HG02884 (cell line): ENCODE measurements around the gene BCOR.

ENCODE experiments used
- ATAC-seq: cut with Tn5 transposase; IDR thresholded peaks from one replicate; pipeline ENCODE4 v1.9.1; 2021; ENCODE audit warnings: mild to moderate bottlenecking, moderate library complexity; ENCODE audit not compliant: unreplicated experiment

Gene BCOR

DNA sequence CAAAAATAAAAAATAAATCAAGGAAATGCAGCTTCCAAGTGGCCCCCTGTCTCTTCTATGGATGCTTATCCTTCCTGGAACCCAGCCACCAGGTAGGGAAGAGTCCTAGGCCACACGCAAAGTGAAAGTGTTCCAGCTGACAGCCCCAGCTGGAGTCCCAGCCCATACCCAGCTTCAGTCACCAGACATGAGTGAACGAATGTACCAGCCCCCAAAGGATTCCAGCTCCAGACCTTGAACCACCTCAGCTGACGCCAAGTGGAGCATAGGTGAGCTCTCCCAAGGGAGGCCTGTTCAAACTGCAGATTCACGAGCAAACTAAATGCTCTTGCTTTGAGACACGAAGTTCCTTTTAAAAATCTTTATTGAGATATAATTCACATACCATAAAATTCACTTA is 62.0 kb downstream of the BCOR start:
- ATAC-seq, result no peak

DNA sequence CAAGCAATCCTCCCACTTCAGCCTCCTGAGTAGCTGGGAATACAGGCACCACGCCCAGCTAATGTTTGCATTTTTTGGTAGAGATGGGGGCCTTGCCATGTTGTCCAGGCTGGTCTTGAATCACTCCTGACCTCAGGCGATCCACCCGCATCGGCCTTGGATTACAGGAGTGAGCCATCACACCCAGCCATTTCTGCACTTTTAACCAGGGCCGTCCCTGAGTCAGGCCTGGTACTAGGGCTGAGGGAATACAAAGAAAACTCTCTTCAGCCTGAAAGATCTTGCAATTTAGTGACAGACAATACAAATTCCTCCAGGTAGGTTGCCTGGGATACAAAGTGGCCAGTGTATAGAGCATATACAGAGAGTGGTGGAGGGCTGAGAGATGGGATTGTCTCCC is 65.8 kb downstream of the BCOR start:
- ATAC-seq, result no peak

DNA sequence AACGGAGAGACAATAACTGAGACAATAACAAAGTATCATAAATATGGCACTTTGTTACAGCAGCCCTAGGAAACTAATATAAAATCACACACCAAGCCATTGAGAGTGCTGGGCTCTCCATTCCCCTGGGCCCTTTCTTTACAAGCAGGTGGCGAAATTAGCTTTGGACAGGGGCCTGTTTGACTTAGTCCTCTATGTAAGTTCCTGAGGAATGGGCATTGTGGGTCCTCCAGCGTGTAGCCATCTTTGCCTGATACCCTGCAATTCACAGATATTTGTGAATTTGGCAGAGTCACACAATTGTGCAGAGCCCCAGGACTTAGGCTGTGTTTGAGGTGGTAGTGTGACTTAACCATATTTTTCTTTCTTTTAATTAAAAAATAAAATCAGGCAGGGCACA is 67.6 kb downstream of the BCOR start:
- ATAC-seq, result no peak

DNA sequence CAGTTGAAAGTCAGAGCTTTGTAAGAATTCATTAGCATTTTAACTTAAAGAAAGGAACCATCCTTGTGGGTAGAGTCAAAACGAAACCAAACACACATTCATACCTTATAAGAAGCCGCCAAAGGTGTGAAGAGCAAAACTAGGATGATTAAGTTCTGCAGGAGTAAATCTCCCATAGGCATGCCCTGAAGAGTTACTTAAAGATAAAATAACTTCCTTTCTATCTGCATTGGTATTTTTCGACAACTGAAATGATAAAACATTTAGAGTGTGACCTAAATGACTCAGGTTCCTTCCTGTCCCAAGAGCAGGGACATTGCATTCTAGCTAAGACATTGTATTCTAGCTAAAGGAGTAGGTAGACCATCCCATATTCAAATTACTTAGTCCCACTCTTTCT is 75.3 kb downstream of the BCOR start:
- ATAC-seq, result no peak

DNA sequence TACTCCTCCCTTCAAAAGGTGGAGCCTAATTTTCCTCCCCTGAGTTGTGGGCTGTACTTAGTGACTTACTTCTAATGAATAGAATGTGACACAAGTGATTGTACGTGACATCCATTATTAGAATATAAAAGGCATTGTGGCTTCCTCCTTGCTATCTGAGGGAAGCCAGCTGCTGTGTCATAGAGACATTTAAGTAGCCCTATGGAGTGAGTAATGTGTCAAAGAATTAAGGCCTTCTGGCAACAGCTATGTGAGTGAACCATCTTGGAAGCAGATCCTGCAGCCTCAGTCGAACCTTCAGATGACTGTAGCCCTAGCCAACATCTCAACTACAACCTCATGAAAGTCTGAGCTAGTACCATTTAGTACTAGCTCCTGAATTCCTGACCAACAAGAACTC is 76.1 kb downstream of the BCOR start:
- no peak for ATAC-seq

DNA sequence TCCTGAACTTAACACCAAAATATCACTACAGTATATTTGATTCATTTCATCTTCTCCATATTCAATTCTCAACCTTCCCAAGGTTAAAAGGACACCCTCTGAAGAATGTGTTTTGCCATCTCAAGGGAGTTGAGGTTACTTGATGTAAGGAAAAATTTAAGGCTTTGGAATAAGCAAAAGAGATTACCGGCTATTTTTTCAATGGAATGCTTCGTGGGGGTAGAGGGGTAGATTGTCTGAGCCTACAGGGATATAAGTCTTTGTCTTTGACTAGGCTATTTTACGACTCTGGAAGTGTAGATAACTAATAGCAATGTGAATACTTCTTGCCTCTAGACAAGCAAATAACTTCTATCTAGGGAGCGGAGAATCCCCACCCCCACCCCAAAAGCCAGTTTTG is 78.2 kb downstream of the BCOR start:
- ATAC-seq, result no peak

DNA sequence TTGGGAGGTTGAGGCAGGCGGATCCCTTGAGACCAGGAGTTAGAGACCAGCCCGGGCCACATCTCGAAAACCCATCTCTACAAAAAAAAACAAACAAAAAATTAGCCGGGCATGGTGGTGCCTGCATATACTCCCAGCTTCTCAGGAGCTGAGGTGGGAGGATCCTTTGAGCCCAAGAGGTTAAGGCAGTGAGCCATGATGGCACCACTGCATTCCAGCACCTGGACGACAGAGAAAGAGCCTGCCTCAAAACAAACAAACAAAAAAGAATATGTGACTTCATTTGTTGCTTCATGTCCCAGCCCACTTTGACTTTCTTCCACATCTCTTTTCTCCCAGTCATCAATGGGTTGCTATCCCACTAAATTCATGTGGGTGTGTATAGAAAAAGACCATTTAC is 79.7 kb downstream of the BCOR start:
- ATAC-seq, result no peak

DNA sequence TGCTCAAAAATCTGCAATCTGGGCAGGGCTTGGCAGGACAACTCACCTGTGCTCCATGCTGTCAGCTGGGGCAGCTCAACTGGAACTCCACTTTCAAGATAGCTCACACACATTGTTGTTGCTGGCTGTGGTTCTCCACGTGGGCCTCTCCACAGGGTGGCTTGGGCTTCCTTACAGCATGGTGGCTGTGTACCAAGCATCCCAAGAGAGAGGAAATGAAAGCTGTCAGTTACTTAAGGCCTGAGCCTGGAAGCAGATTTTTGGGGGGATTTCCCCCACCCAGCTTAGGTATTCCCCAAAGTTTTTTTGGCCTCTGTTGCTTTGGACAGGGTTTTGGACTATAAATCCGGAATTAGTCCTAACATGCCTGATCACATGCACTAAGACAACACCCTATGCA is 81.0 kb downstream of the BCOR start:
- no peak for ATAC-seq

DNA sequence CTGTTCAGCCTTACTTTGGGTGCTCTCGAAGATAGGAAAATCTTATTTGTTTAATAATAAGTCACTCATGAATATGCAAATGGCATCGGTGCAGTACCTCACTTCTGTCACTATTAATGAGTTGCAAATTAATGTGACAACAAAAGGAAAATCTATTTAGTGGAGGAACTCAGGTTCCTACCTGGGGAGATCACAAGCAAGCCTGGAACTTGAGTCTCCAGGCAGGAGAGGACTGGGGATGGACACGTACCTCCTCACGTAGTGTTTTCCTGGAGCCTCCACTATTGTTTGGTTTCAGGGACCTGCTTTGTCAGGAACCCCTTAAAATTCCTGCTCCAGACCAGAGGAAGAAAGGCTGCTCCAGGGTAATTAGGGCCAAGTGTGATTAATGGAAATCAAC is 82.1 kb downstream of the BCOR start:
- ATAC-seq, result no peak

DNA sequence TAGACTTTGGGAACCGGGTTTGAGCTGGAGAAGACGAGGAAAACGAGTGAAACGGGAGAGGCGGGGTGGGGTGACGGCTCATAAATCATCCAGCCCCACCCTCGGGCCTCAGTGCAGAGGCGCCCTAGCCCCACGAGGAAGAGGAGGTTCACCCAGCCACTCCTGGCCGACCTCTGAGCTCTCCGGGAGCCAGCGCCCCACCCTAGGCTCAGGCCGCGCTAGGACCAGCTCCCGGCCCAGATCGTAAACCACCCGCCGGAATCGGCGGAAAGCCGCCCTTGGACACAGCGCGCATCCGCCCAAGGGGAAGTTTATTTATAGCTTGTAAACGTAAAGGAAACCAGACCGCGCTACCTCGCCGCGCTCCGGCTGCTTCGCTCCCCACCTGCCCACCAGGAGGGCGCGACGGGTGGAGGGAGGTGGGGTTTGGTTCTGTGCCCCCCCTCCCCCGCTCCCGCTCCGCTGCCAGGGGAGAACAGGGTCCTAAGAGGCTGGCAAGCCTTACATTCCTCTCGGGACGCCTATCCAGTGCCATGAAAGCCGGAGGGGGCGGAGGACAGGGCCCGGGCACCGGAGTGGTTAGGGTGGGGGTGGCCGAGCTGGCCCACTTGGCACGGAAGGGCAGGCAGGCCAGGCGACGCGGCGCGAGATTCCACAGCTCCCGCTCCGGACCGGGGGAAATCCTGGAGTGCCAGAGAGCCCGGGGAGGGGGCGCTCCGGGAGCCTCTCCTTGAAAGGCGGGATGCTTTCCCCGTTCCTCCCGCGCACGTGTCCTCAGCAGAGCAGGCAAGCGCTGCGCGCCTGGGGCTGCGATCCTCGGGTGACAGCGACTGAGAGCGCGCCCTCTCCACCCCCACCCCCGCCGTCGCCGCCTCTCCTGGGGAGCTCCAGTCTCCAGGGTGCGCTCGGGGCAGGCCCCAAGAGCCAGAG is 84.2 kb downstream of the BCOR start:
- peak; percentile 40 for ATAC-seq

DNA sequence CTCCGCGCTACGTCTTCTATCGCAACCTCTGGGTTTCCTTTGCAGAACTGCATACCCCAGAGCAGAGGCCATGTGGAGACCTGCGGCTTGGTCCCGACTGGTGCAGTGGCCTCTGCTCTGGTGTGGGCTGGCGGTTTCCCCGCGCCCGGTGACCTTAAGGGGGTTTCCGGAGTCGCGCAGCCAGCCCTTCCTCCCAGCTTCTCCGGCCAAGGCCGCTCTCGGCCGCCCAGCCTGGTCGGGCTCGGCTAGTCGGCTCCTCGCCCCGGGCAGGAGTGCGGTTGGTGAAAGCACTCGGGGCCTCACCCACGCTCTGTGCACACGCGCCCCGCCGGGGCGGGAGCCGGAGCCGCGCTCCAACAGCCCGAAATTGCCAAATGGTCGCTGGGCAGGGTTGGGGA is 84.9 kb downstream of the BCOR start:
- peak; percentile 34 for ATAC-seq

DNA sequence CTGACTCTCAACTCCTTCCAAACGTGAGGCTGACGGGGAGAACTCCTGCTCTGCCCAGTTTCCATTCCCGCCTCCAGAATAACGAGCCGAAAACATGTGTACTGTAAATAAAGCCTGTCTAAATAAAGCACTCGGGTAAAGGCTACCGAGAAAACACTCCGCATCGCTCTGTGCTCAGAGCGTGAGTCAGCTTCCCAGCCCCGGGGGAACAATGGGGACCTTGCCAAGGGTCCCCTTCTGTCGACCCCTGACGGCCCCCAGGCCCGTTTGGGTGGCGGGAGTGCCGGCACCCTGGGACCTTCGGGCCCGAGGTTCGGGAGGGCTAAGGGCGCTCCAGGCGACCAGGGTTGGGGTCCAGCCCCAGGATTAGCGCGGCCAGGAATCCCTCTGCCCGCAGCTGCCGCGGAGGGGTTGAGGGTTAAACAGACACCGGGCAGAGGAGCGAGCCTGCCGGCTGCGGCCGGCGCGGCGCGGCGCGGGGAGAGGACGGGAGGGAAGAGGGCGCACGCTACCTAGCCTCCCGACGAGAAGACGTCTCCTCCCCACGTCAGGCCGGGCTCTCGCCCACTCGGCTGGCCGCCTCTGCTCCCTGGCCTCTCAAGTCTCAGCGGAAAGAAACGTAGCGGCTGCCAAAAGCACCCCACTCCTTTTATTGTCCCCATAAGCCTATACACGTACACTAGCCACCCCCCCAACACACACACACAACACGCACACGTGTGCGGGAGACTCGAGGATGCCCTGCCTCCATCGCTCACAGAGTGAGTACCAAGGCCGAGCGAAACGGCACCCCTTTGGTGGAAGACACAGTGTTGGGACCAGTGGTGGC is 85.5 kb downstream of the BCOR start:
- ATAC-seq, result no peak

DNA sequence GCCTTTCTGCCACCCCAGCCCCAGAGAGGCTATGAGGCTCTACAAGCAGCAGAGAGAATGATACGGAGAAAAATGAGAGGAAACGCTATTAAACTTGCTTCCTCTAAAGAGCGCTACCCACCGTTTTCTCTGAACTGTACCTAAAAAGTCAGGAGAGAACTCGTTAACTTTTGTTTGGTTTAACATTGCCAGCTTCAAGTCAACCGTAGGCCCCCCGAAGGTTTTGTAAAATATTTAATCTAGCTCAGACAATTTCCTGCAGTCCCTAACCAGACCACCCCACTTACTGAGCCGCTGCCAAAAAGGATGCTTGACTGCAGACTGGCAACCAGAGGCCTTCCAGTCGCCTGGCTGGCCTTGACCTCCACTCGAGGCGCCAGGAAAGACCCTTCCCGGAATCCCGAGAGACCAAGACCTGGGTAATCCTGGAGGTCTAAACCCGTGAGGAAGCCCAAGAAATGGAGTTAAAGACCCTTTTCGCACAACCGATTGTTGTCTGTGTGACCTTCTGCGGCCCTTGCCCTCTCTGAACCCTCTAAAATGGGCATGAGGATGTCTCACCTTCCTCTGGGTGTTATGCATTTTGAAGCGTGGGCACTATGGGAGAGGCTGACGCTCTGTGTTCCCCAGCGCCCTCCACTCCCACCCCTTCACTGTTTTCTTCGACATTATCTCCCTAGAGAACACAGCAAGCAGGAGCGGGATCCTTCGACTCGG is 86.3 kb downstream of the BCOR start:
- no peak for ATAC-seq

DNA sequence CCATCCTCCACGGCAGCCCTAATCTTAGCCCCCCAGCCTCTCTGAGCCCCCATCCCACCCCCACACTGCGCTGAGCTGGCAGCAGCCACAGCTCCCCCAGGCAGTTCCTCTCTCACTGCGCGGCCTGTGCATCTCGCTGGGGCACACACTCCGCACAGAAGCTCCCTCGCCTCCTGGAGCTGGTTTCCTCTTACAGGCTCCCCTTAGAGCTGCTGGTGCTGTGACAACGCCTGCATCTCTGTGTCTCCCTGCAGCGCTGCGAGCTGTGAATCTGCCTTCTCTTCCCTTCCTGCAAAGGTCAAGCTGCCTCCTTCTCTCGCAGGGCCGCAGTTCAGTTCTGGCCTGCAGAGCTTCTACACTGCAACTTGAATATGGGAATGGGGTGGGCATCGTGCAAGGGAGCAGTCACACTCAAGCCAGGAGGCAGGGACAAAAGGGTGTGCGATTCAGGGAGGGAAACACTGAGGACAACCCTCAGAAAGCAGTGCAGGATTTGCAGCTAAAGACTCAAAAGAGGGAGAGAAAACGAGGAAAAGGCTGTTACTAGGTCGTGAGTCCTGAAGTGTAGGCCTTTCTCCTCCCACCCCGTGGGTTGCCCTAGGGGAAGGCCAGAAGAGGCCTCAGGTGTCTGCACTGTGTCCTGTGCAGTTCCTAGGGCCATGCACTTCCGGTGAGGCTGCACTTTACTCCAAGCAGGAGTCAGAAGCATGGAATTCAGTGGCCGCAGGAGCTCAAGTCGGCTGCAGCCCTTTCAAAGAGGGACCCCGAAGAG is 87.0 kb downstream of the BCOR start:
- no peak for ATAC-seq

DNA sequence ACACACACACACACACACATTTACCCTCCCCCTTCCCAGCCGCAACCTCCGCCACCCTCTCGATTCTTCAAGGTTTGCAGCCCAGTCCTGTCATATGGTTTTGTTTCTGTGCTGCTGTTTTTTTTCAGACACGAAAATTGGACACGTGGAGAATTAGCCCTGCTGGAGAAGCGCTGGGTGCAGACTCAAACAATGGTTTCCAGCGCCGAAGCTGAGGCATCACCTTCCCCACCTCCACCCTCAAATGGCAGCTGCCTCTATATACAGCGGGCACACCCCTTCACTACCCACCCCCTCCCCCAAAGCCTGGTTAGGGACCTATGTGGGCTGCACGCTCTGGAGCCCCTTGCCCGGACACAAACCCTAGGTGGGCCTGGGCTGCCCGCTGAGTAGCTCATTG is 87.9 kb downstream of the BCOR start:
- no peak for ATAC-seq

DNA sequence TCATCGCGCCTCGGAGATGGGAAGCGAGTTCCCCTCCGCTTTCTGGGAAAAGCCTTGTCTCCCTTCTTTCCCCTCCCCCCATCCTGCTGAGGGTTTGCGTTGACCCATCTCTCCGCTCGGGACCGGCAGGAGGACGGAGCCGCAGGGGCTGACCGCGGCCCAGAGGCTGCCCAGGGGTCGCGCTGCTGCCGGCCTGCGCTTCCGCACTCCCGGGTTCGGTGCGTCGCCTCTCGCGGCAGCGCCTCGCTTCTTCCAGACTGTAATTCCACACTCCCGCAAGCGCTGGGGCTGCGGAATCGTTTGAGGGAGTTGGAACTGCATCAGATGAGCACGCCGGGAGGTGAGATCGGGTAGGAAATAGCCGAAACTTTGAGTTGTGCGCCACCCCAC is 88.3 kb downstream of the BCOR start:
- ATAC-seq, result no peak

DNA sequence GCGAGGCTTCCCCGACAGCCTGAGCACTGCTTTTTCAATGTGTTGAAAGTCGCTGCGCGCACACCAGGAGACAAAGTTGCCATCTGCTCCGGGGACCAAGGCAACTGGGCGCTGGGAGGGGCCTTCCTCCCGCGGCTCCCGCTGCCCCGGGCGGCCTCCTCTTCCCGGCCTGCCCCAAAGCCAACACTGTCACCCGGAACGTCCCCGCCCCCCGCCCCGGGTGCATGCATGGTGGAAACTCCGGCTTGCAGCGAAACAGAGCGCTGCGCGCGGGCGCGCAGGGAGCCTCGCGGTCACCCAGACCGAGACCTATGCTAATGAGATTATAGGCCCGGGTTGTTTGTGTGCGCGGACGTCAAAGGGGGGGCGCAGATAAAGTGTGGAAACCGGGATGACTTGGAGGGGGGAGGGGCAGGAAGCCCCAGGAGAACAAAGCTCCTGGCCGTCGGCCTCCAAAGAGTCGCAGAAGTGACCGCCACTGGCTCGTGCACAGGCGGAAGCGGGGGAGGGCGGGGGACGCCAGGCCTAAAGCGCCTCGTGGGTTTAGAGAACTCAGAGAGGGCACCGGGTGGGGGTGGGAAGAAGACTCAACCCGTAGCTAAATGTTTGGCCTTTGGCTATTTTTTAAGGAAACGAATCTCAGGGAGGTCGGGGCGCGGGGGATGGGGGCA is 88.8 kb downstream of the BCOR start:
- no peak for ATAC-seq

DNA sequence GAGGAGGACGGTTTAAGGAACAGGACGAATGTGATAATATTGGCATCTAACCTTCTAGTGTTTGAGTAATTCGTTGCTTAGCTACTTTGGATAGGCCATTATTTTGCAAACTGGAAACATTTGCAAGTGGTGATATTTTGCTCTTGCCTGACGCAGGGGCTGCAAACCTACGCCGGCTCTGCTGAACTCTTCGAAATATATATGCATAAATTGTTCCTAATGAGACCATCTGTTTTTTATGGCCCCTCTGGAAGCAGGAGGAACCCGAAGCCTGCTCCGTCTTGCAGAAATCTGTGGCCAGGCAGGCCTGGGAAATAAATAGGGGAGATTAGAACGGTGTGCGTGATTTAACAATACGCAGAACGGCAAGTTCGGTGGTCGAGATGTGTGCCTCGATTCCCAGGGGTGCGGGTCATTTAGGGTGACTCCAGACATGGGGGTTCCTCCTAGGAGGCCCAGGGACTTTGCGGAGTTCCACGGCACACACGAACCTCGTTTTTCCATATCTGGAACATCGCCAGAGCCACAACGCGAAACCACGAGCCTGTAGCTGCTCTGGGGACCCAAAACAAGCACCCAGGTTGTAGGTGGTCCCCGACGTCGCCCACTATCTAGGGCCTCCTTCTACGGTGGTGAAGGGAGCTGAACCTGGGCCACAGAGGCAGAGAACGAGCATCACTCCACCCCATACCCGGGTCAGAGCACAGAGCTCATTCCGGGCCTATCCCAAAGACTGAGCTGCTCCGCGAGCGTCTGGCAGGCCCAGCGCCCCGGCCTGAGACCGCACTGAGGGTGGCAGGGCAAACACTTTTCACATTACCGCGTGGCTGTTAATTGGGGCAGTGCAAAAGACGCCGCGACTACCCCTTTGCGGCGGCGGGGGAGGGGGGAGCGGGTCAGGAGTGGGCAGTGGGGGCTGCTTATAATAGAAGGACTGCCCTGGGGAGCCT is 89.7 kb downstream of the BCOR start:
- no peak for ATAC-seq

DNA sequence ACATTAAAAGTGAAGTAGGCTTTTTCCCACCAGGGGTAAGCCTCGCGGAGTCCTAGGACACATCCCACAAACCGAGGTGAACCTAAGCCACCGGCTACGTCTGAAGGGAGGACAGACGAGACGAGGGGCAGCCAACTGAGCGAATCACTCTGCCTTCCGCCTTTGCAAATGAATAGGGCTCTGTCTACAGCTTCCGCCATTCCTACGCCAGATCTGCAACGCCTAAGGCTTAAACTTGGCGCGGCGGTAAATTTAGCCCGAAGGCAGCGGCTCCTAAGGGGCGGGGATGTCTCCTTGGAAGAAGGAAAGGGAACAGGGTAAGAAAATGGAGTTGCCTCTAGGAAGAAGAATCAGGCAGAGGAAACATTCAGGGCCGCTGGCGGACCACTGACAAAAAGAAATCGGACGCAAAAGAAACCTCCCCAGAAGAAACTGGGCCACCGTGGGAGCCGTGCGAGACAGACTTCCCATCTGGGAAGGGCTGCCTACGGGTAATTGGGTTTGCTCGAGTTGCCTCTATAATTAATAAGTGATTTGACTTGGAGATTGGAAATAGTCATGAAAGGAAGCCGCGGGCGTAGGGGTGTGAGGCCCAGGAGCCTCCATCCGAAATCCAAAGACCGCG is 90.5 kb downstream of the BCOR start:
- ATAC-seq, result no peak
